ENCODE measurements around the gene PHYHD1. TPM values are rescaled to one million over a fixed set of nuclear protein-coding genes. Genes with fewer than 3 reads are reported as not detected.

The PHYHD1 gene
- polyA plus RNA-seq, 2 of the 4 experiments (the other 2 are of a cell fraction) = not detected

GRCh38 chr9:128912270-128912853 lies 8.4 kb upstream of the PHYHD1 start (continued):
- TF ChIP-seq CTCF (IDR thresholded peaks at IDR 0.05) = no peak
- TF ChIP-seq TP53 (CRISPR knock-in tag; IDR thresholded peaks at IDR 0.05) = no peak
- no peak for TF ChIP-seq HOXA7 (CRISPR knock-in tag; IDR thresholded peaks at IDR 0.05)
- no peak for TF ChIP-seq KDM1A (IDR thresholded peaks at IDR 0.05; ENCODE audit: low read depth)
- TF ChIP-seq EHMT2 (IDR thresholded peaks at IDR 0.05; ENCODE audit: low read depth) = 0 out of 2 replicates have a peak, but pooled peaks have one; percentile 46
- TF ChIP-seq CBX2 (IDR thresholded peaks at IDR 0.05; ENCODE audit: borderline replicate concordance, low read depth) = no peak
- TF ChIP-seq MAX (IDR thresholded peaks at IDR 0.05) = peak; percentile 79
- TF ChIP-seq RAD21 (conservative IDR thresholded peaks at IDR 0.05 in 1 of 2, IDR thresholded peaks at IDR 0.05 in 1 of 2) = peak in 1 of 2 experiments; percentile 20; a peak in 1 of 5 replicates

- DNase-seq (ENCODE audit: low read depth in 1 of 2, low spot score in 1 of 2) = peak in 1 of 2 experiments; percentile 42
- CTCF ChIA-PET = interaction anchor here (0.9 to 4.3 kb wide), 8 partner anchors 7 to 50 kb away, joined by 3 to 37 read pairs (median 4); partner anchors contain the start of gene PHYHD1
- Histone ChIP-seq H3K4me3 (peak overlapping the region; percentile 21; the same call in 1 of the 3 replicates), H3K27ac (peak overlapping the region; percentile 91 to 97), H3K9me3 (no peaks in the 10 kb centered on the region), H3K4me2 (peak overlapping the region; percentile 79), H3K4me1 (peaks cover 66% of the 10 kb centered on the region)
- WGBS (ENCODE audit: missing lambda C conversion rate) = 45% methylated on average over 13 of the region's 15 CpGs
- FAIRE-seq = no peak
- TF ChIP-seq HMGXB4 (CRISPR knock-in tag; IDR thresholded peaks at IDR 0.05; ENCODE audit: borderline replicate concordance) (no peak), FOSB (CRISPR knock-in tag; IDR thresholded peaks at IDR 0.05) (no peak), TP53 (CRISPR knock-in tag; IDR thresholded peaks at IDR 0.05) (no peak), HOXA7 (CRISPR knock-in tag; IDR thresholded peaks at IDR 0.05) (no peak), NR3C1 (IDR thresholded peaks at IDR 0.05) (no peak), ZSCAN20 (CRISPR knock-in tag; IDR thresholded peaks at IDR 0.05) (no peak), HOXB5 (CRISPR knock-in tag; IDR thresholded peaks at IDR 0.05) (no peak), FOSL2 (IDR thresholded peaks at IDR 0.05) (no peak), FOSL2 (CRISPR knock-in tag; IDR thresholded peaks at IDR 0.05) (no peak), FOXS1 (CRISPR knock-in tag; IDR thresholded peaks at IDR 0.05) (no peak), ESRRA (IDR thresholded peaks at IDR 0.05; ENCODE audit: borderline replicate concordance, low read length) (no peak), ELK1 (IDR thresholded peaks at IDR 0.05; ENCODE audit: low read depth, low read length) (no peak), RCOR1 (IDR thresholded peaks at IDR 0.05; ENCODE audit: low read depth, low read length) (no peak), USF2 (IDR thresholded peaks at IDR 0.05) (no peak), HEYL (CRISPR knock-in tag; IDR thresholded peaks at IDR 0.05) (no peak), KDM1A (IDR thresholded peaks at IDR 0.05; ENCODE audit: low read depth) (no peak), CBX8 (IDR thresholded peaks at IDR 0.05) (no peak), JUN (IDR thresholded peaks at IDR 0.05) (no peak), BHLHE40 (IDR thresholded peaks at IDR 0.05; ENCODE audit: low read depth, low read length) (no peak), ZC3H11A (IDR thresholded peaks at IDR 0.05) (no peak), KDM5A (IDR thresholded peaks at IDR 0.05) (no peak)
- POLR2A ChIA-PET = interaction anchor here (1.0 kb wide), 1 partner anchor 34 kb away, joined by 3 read pairs; no protein-coding TSS in a partner anchor
- peak in 1 of 2 experiments; percentile 57; a peak in 3 of 6 replicates for ATAC-seq
Measured at GRCh38 chr9:128913048-128913900, 7.5 kb upstream of the PHYHD1 start.

Data from A549 (cell line).